GM12864 (cell line): ENCODE measurements around the gene RIPK1.

Source experiments
- DNase-seq: peaks from one replicate; pipeline ENCODE4 v3.0.0-alpha.2; 2011; ENCODE audit warnings: low read depth
- H3K4me3 ChIP-seq: 2 replicates; pipeline ENCODE4 v1.5.1; 2011; ENCODE audit warnings: mild to moderate bottlenecking, low read depth, low read length, control low read depth
- TF ChIP-seq, protein P1 (sequence below): IDR thresholded peaks from 2 replicates; pipeline ENCODE4 v1.5.1; 2011; ENCODE audit warnings: low read depth, mild to moderate bottlenecking, moderate library complexity, low read length, control low read depth, inconsistent platforms; ENCODE audit errors: missing control alignments

Gene RIPK1

DNA sequence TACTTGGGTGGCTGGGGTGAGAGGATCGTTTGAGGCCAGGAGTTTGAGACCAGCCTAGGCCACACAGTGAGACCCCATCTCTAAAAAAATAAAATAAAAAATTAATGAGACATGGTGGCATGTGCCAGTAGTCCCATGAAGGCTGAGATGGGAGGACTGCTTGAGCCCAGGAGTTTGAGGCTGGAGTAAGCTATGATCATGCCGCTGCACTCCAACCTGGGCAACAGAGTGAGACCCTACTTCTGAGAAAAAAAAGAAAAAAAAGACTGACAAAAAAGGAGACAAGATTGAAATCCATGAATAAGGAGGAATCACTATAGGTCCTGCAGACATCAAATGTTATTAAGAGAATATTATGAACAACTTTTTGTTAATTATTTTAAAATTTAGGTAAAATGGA, 26.5 kb downstream of the RIPK1 start:
- TF ChIP-seq, protein P1, sequence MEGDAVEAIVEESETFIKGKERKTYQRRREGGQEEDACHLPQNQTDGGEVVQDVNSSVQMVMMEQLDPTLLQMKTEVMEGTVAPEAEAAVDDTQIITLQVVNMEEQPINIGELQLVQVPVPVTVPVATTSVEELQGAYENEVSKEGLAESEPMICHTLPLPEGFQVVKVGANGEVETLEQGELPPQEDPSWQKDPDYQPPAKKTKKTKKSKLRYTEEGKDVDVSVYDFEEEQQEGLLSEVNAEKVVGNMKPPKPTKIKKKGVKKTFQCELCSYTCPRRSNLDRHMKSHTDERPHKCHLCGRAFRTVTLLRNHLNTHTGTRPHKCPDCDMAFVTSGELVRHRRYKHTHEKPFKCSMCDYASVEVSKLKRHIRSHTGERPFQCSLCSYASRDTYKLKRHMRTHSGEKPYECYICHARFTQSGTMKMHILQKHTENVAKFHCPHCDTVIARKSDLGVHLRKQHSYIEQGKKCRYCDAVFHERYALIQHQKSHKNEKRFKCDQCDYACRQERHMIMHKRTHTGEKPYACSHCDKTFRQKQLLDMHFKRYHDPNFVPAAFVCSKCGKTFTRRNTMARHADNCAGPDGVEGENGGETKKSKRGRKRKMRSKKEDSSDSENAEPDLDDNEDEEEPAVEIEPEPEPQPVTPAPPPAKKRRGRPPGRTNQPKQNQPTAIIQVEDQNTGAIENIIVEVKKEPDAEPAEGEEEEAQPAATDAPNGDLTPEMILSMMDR: no peak

DNA sequence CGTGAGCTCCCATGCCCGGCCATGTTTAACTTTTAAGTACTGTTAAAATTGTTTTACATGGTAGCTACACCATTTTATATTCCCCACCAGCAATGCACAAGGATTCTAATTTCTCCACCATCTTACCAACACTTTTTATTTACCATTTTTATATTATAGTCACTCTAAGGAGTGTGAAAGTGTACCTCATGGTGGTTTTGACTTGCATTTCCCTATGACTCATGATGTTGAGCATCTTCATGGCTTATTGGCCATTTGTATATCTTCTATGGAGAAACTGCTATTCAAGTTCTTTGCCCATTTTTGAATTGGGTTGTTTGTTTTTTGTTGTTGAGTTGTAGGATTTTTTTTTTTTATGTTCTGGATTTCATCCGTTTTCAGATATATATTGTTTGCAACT, 34.6 kb downstream of the RIPK1 start:
- no peak for DNase-seq
- no peak overlapping the region for H3K4me3 ChIP-seq
- TF ChIP-seq, protein P1: no peak

More for the DNA sequence above, 26.5 kb downstream of the RIPK1 start:
- DNase-seq: no peak
- no peak overlapping the region for H3K4me3 ChIP-seq

DNA sequence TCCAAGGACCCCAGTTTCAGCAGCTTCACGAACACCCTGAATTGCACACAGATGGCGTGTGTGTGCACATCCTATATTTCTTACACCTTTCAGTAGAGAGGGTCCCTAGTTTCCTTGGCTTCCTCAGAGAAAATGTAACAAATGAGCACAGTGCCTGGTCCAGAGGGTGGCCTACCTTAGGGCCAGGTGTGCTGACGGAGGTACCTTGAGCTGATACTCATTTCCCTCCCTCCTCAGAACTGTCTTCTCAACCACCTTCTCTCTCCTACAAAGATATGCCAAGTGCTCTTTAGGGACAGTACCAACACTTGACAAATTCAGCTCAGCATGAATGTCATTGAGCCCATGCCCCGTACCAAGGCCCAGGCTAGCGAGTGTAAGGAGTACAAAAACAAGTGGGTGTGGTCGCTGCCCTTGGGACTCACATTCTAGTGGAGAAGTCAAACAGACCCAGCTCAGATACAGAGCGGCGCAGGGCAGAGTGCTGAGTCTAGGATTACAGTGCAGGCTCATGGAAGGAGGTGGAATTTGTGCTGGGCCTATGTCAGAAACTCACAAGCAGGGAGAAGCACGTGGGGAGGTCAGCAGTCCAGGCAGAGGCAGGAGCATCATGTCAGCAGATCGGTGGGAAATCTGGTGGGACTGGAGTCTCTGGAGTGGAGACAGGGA, 40.6 kb downstream of the RIPK1 start:
- TF ChIP-seq, protein P1: no peak
- no peak overlapping the region for H3K4me3 ChIP-seq
- DNase-seq: no peak

DNA sequence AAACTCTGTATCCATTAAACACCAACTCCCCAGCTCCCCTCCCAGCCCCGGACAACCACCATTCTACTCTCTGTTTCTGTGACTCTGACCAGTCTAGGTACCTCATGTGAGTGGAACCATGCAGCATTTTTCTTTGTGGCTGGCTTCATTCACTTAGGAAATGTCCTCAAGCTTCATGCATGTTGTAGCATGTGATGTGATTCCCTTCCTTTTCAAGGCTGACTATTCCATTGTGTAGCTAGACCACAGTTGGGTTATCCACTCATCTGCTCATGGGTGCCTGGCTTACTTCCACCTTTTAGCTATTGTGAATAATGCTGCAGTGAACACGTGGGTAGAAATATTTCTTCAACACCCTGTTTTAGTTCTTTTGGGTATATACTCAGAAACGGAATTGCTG, 41.5 kb downstream of the RIPK1 start:
- TF ChIP-seq, protein P1: no peak
- DNase-seq: no peak
- H3K4me3 ChIP-seq: no peak overlapping the region

DNA sequence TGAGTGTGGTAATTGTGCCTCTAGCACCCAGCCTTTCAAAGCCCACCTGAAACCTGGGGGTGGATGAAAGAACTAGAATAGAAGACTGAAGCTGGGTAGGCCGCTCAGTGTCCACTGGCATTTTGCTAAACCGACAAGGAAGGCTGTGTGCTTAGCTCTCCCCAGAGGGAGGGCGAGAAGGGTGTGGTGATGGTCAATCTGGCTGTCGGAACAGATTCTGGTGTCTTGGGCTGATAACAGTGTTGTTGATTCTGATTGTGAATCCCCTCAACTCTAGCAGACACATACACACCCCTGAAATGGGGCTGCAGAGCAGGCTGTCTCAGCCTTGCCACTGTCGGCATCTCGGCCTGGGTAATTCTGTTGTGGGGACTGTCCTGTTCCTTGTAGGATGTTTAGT, 46.1 kb downstream of the RIPK1 start:
- TF ChIP-seq, protein P1: no peak
- no peak for DNase-seq
- no peak overlapping the region for H3K4me3 ChIP-seq

DNA sequence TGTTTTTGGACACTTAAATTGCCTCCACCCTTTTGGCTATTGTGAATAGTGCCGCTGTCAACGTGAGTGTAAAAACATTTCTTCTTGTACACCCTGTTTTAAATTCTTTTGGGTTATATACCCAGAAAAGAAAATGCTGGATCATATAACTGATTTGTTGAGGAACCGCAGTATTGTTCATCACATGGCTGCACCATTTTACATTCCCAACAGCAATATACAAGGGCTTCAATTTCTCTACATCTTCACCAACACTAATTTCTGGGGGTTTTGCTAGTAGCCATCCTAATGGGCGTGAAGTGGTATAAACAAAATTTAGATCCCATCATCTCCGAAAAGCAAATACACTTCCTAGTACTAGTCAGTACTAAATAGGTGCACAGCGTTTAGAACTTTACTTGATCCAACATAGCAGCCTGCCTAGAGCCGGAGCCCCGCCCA, 49.6 kb downstream of the RIPK1 start:
- no peak for DNase-seq
- H3K4me3 ChIP-seq: peak overlapping the region; percentile 92
- TF ChIP-seq, protein P1: no peak
